Activated CD8-positive, alpha-beta T cell treated with anti-CD3 and anti-CD28 coated beads, Interleukin-2, amount 10 ng/mL, durations not matched to agents 7 days and 5 days (primary cell): ENCODE measurements around the gene CCDC90B. TPM values are rescaled to one million over a fixed set of nuclear protein-coding genes. Genes with fewer than 3 reads are reported as not detected.
"Not testable (repeated sequence)": the region's sequence is repeated elsewhere in the genome, so short reads cannot be mapped to it uniquely, and the experiment has no call there.

Source experiments
- ATAC-seq: fragments of 150-1000 bp; cut with Tn5 transposase; one replicate; pipeline ENCODE4 v1.10.0; 2021; ENCODE audit warnings: moderate library complexity
- CTCF ChIA-PET: fragments of 350-600 bp; sonication (Branson Sonifier 250); formaldehyde crosslinking; loops from one replicate; lab custom pipeline; 2021; ENCODE audit warnings: antibody characterized with exemption; lab: Charles Lee
- POLR2A ChIA-PET: fragments of 350-600 bp; sonication (Branson Sonifier 250); formaldehyde crosslinking; loops from one replicate; lab custom pipeline; 2021; ENCODE audit warnings: antibody characterized with exemption; lab: Charles Lee
- DNase-seq: peaks from one replicate; pipeline ENCODE4 v3.0.0-alpha.2; 2020
- H3K27ac Mint-ChIP-seq: one replicate; pipeline ENCODE4 v1.8.0; 2021; ENCODE audit warnings: mild to moderate bottlenecking, mixed read lengths
- H3K27me3 Mint-ChIP-seq: one replicate; pipeline ENCODE4 v1.8.0; 2021; ENCODE audit warnings: low read depth, mixed read lengths
- H3K36me3 Mint-ChIP-seq: one replicate; pipeline ENCODE4 v1.8.0; 2021; ENCODE audit warnings: low read depth, mixed read lengths
- H3K4me1 Mint-ChIP-seq: one replicate; pipeline ENCODE4 v1.8.0; 2021; ENCODE audit warnings: low read depth, mixed read lengths
- H3K4me3 Mint-ChIP-seq: one replicate; pipeline ENCODE4 v1.8.0; 2021; ENCODE audit warnings: mild to moderate bottlenecking, mixed read lengths
- H3K9me3 Mint-ChIP-seq: one replicate; pipeline ENCODE4 v1.8.0; 2022; ENCODE audit warnings: mixed read lengths; ENCODE audit not compliant: insufficient read depth
- total RNA-seq, 2 experiments: library from RNA; stranded (reverse); gene quantifications; one replicate each; pipeline ENCODE4 v1.2.3, GENCODE V29; 2021

CCDC90B gene
- total RNA-seq, 2 experiments from 2014 or later: 30.2 to 31.3 TPM

- no peaks in the 10 kb centered on the region for H3K4me1 Mint-ChIP-seq
- DNase-seq: no peak
- no peak for ATAC-seq
- ChIA-PET POLR2A (no interaction called here), CTCF (no interaction called here)
- no peaks in the 10 kb centered on the region for H3K9me3 Mint-ChIP-seq
- H3K27ac Mint-ChIP-seq: no peak overlapping the region
- H3K4me3 Mint-ChIP-seq: no peak overlapping the region
- no peaks in the 10 kb centered on the region for H3K36me3 Mint-ChIP-seq
- H3K27me3 Mint-ChIP-seq: peaks cover 4% of the 10 kb centered on the region
Observed at GRCh38 chr11:83311701-83312100, 25.5 kb upstream of the CCDC90B start.

- Mint-ChIP-seq H3K27me3 (peaks cover 4% of the 10 kb centered on the region), H3K4me1 (no peaks in the 10 kb centered on the region), H3K27ac (no peak overlapping the region), H3K4me3 (no peak overlapping the region), H3K36me3 (no peaks in the 10 kb centered on the region), H3K9me3 (no peaks in the 10 kb centered on the region)
- DNase-seq (no peak), ATAC-seq (no peak)
- CTCF ChIA-PET: interaction anchor here (1.0 to 1.2 kb wide), 2 partner anchors 9 to 18 kb away, joined by 3 to 5 read pairs; no protein-coding TSS in a partner anchor
- POLR2A ChIA-PET: no interaction called here
Observed at GRCh38 chr11:83310718-83311117, 24.6 kb upstream of the CCDC90B start.

GRCh38 chr11:83308536-83308935 lies 22.4 kb upstream of the CCDC90B start:
- ATAC-seq, POLR2A ChIA-PET, H3K4me1 Mint-ChIP-seq, H3K36me3 Mint-ChIP-seq, H3K4me3 Mint-ChIP-seq, DNase-seq, H3K9me3 Mint-ChIP-seq, H3K27ac Mint-ChIP-seq, H3K27me3 Mint-ChIP-seq: not testable (repeated sequence)
- CTCF ChIA-PET: interaction anchor here (0.7 to 2.2 kb wide), 2 partner anchors 16 to 441 kb away, joined by 3 to 11 read pairs; no protein-coding TSS in a partner anchor

GRCh38 chr11:83306200-83307080 lies 20.3 kb upstream of the CCDC90B start:
- POLR2A ChIA-PET: no interaction called here
- Mint-ChIP-seq H3K36me3 (no peaks in the 10 kb centered on the region), H3K27me3 (peaks cover 6% of the 10 kb centered on the region), H3K27ac (no peak overlapping the region), H3K9me3 (no peaks in the 10 kb centered on the region), H3K4me3 (no peak overlapping the region), H3K4me1 (no peaks in the 10 kb centered on the region)
- no peak for ATAC-seq
- no peak for DNase-seq
- CTCF ChIA-PET: interaction anchor here (0.9 to 2.2 kb wide), 4 partner anchors 12 to 439 kb away, joined by 3 to 11 read pairs (median 6); no protein-coding TSS in a partner anchor

- POLR2A ChIA-PET: no interaction called here
- H3K36me3 Mint-ChIP-seq: no peaks in the 10 kb centered on the region
- CTCF ChIA-PET: interaction anchor here (2.8 kb wide), 1 partner anchor 10 kb away, joined by 16 read pairs; no protein-coding TSS in a partner anchor
Observed at GRCh38 chr11:83303316-83303715, 17.1 kb upstream of the CCDC90B start.

GRCh38 chr11:83302151-83302550 lies 16.0 kb upstream of the CCDC90B start:
- Mint-ChIP-seq H3K27ac (no peak overlapping the region), H3K4me3 (no peak overlapping the region), H3K9me3 (no peaks in the 10 kb centered on the region), H3K36me3 (no peaks in the 10 kb centered on the region), H3K27me3 (peaks cover 4% of the 10 kb centered on the region), H3K4me1 (no peaks in the 10 kb centered on the region)
- ATAC-seq: no peak
- POLR2A ChIA-PET: no interaction called here
- no peak for DNase-seq
- CTCF ChIA-PET: interaction anchor here (0.9 to 2.8 kb wide), 3 partner anchors 8 to 53 kb away, joined by 3 to 16 read pairs (median 3); no protein-coding TSS in a partner anchor

More at GRCh38 chr11:83303316-83303715, 17.1 kb upstream of the CCDC90B start:
- Mint-ChIP-seq H3K4me1 (no peaks in the 10 kb centered on the region), H3K4me3 (no peak overlapping the region), H3K9me3 (no peaks in the 10 kb centered on the region), H3K27me3 (peaks cover 6% of the 10 kb centered on the region), H3K27ac (no peak overlapping the region)
- no peak for DNase-seq
- ATAC-seq: no peak

- H3K4me1 Mint-ChIP-seq: no peaks in the 10 kb centered on the region
- H3K4me3 Mint-ChIP-seq: no peak overlapping the region
- H3K27ac Mint-ChIP-seq: no peak overlapping the region
- ChIA-PET POLR2A (no interaction called here), CTCF (no interaction called here)
- H3K36me3 Mint-ChIP-seq: no peaks in the 10 kb centered on the region
- H3K27me3 Mint-ChIP-seq: peaks cover 2% of the 10 kb centered on the region
- no peak for ATAC-seq
- DNase-seq: no peak
- no peaks in the 10 kb centered on the region for H3K9me3 Mint-ChIP-seq
Observed at GRCh38 chr11:83299681-83300080, 13.5 kb upstream of the CCDC90B start.

GRCh38 chr11:83294208-83294607 lies 8.0 kb upstream of the CCDC90B start:
- ATAC-seq: no peak
- Mint-ChIP-seq H3K4me1 (peaks cover 7% of the 10 kb centered on the region), H3K9me3 (no peaks in the 10 kb centered on the region), H3K36me3 (no peaks in the 10 kb centered on the region), H3K27ac (no peak overlapping the region), H3K27me3 (peaks cover 6% of the 10 kb centered on the region), H3K4me3 (no peak overlapping the region)
- POLR2A ChIA-PET: no interaction called here
- no peak for DNase-seq
- CTCF ChIA-PET: interaction anchor here (1.1 to 3.8 kb wide), 4 partner anchors 12 to 611 kb away, joined by 3 to 36 read pairs (median 7); no protein-coding TSS in a partner anchor

GRCh38 chr11:83293457-83293774 lies 7.2 kb upstream of the CCDC90B start:
- no peaks in the 10 kb centered on the region for H3K36me3 Mint-ChIP-seq
- DNase-seq (no peak), ATAC-seq (no peak)
- no peak overlapping the region for H3K27ac Mint-ChIP-seq
- H3K27me3 Mint-ChIP-seq: peaks cover 6% of the 10 kb centered on the region
- CTCF ChIA-PET: interaction anchor here (0.7 to 3.8 kb wide), 27 partner anchors 9 to 610 kb away, joined by 3 to 36 read pairs (median 4); partner anchors contain the start of genes DDIAS and PRCP
- POLR2A ChIA-PET: no interaction called here
- no peaks in the 10 kb centered on the region for H3K9me3 Mint-ChIP-seq
- peaks cover 7% of the 10 kb centered on the region for H3K4me1 Mint-ChIP-seq
- H3K4me3 Mint-ChIP-seq: no peak overlapping the region

- Mint-ChIP-seq H3K27me3 (peaks cover 6% of the 10 kb centered on the region), H3K9me3 (no peaks in the 10 kb centered on the region), H3K36me3 (no peaks in the 10 kb centered on the region), H3K4me3 (peak overlapping the region; percentile 48), H3K27ac (no peak overlapping the region), H3K4me1 (peaks cover 7% of the 10 kb centered on the region)
- peak; percentile 85 for ATAC-seq
- CTCF ChIA-PET: interaction anchor here (0.7 to 3.8 kb wide), 40 partner anchors 9 to 630 kb away, joined by 3 to 36 read pairs (median 4); partner anchors contain the start of genes DDIAS and PRCP
- peak; percentile 52 for DNase-seq
- POLR2A ChIA-PET: no interaction called here
Observed at GRCh38 chr11:83292709-83293456, 6.7 kb upstream of the CCDC90B start.

- CTCF ChIA-PET: interaction anchor here (0.7 to 1.1 kb wide), 2 partner anchors 237 to 420 kb away, joined by 3 read pairs; no protein-coding TSS in a partner anchor
- no peak for DNase-seq
- Mint-ChIP-seq H3K9me3 (peaks cover 2% of the 10 kb centered on the region), H3K4me3 (no peak overlapping the region), H3K27ac (no peak overlapping the region), H3K4me1 (peaks cover 31% of the 10 kb centered on the region), H3K27me3 (peaks cover 4% of the 10 kb centered on the region), H3K36me3 (peaks cover 16% of the 10 kb centered on the region)
- no peak for ATAC-seq
- POLR2A ChIA-PET: no interaction called here
Observed at GRCh38 chr11:83287631-83288030, 1.5 kb upstream of the CCDC90B start.
